SW 1271 (cell line): ENCODE results near the gene EIF4A3.

Source experiments
- DNase-seq, 2 experiments: peaks; one replicate each; lab custom pipeline; 2025; lab: John Stamatoyannopoulos, UW

The EIF4A3 gene

GRCh38 chr17:80137131-80137530 lies 9.8 kb downstream of the EIF4A3 start:
- DNase-seq, result no peak

- no peak for DNase-seq
Observed at GRCh38 chr17:80133626-80133970, 13.3 kb downstream of the EIF4A3 start.

GRCh38 chr17:80132906-80133625 lies 13.9 kb downstream of the EIF4A3 start:
- DNase-seq, result no peak

- no peak for DNase-seq
Observed at GRCh38 chr17:80130992-80131391, 15.9 kb downstream of the EIF4A3 start.

DNA sequence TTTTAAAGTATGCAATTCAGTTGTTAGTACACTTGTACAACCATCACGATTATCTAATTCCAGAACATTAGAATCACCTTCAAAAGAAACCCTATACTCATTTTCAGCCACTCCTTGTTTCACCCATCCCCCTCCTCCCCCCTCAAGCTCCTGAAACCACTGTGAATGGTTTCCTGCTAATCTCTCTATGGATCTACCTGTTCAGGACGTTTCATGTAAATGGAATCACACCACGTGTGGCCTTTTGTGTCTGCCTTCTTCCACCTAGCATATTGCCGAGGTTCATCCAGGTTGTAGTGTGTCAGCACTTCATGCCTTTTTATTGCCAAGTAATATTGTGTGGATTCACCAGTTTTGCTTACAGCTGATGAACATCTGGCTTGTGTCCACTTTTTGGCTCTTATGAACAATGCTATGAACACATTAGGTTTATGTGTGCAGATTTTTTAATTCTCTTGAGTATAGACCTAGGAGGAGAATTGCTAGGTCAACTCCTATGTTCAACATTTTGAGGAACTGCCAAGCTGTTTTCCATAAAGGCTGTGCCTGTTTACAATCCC lies 17.8 kb downstream of the EIF4A3 start:
- DNase-seq, result no peak

- DNase-seq, result no peak
Observed at GRCh38 chr17:80126449-80126715, 20.5 kb downstream of the EIF4A3 start.

GRCh38 chr17:80125656-80126448 lies 21.1 kb downstream of the EIF4A3 start:
- DNase-seq, result no peak

DNA sequence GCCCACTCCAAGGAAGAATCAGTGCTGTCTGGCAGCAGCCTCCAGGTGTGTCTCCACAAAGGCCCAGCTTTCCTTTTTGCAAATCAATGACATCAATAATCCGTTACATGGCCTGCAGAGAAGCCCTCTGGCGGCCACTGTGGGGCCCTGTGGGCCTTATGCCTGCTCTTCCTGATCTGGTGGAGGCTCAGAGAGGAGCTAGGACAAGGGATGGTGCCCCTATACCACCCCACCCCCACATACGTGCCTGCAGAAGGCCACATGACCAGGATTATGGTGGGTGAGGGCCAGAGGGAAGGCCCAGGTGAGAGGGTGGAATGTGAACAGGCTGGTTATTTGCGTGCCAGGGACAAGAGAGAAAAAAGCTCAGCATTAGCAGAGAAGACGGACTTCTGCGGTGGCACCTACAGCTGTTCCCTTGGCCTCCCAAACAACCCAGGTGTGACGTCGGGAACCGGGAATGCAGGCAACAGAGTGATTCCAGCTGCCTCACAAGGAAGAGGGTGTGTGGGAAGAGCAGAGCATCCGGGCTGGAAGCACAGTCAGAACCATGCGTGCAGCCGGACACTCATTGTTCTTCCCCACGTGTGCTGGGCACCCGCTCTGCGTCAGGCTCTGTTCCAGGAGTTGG lies 22.5 kb downstream of the EIF4A3 start:
- no peak for DNase-seq

- no peak for DNase-seq
Observed at GRCh38 chr17:80123791-80124190, 23.1 kb downstream of the EIF4A3 start.

DNA sequence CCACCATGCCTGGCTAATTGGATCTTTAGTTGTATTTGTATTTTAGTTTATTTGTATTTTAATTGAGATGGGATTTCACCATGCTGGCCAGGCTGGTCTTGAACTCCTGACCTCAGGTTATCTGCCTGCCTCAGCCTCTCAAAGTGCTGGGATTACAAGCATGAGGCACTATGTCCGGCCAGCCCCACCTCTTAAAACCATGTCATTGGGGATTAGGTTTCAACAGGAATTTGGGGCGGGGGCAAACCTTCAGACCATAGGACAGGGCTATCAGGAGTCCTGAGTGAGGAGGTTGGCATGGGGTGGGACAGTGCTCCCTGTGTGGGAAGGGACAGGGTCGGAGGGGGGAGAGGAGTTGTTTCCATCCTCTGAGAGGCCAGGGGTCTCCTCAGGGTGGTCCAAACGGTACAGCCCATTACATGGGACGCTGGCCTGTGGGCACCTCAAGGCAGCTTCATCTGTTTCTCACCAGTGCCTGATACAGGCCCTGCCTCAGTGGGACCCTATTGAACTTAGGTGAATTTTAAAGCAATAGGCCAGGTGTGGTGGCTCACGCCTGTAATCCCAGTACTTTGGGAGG lies 23.9 kb downstream of the EIF4A3 start:
- no peak for DNase-seq

DNA sequence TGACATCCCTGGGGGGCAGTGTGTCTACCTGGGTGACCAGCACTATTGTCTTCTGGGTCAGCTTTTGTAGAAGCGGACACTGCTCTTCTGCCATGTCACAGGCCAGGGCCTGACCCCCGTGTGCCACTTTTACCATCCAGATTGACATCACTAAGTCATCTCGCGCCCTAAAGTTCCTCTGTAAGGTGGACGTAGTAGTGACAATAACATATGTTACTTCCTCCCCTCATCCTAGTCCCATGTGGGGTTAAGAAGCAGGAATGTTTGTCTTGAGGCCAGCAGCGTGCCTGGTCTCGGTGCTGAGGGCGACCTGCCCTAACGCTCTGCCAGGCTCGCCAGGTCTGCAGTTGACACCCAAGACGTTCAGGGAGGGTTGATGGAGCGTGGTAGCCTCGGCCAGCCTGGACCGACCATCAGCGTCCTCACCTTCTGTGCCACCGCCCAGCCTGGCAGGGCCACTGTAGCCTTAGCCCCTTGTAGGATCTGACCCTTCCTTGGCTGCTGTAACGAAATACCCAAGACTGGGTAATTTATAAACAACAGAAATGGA lies 24.8 kb downstream of the EIF4A3 start:
- no peak for DNase-seq

DNA sequence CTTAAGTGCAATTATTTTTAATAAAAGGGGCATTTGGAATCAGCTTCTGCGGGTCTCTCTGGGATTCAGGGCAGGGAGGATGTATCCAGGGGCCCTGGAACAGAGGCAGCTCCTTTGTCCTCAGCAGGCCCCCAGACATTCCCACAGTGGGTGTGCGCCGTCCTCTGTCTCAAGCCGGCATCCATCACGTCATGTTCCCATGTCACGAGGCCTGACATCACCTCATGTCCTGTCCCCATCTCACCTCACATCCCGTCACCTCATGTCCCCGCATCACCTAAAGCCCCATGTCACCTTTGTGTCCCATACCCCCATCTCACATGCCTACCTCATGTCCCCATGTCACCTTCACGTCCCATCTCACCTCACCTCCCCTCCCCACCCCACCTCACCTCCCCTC lies 27.1 kb downstream of the EIF4A3 start:
- no peak for DNase-seq

- no peak for DNase-seq
Observed at GRCh38 chr17:80119271-80119791, 27.6 kb downstream of the EIF4A3 start.

- DNase-seq, result no peak
Observed at GRCh38 chr17:80118601-80119270, 28.2 kb downstream of the EIF4A3 start.

- no peak for DNase-seq
Observed at GRCh38 chr17:80117491-80118401, 29.2 kb downstream of the EIF4A3 start.

- DNase-seq, result no peak
Observed at GRCh38 chr17:80116921-80117380, 30.0 kb downstream of the EIF4A3 start.

GRCh38 chr17:80116276-80116920 lies 30.5 kb downstream of the EIF4A3 start:
- DNase-seq, result no peak

- no peak for DNase-seq
Observed at GRCh38 chr17:80115159-80115558, 31.8 kb downstream of the EIF4A3 start.

GRCh38 chr17:80114758-80115157 lies 32.2 kb downstream of the EIF4A3 start:
- no peak for DNase-seq

GRCh38 chr17:80113033-80113484 lies 33.9 kb downstream of the EIF4A3 start:
- DNase-seq, result no peak
